IMR-90 (cell line): ENCODE results near the gene PRKCB. TPM values are rescaled to one million over a fixed set of nuclear protein-coding genes. Genes with fewer than 3 reads are reported as not detected.

Experiments
- ATAC-seq: fragments of 200-7000 bp; cut with Tn5 transposase; 2 replicates; pipeline ENCODE4 v1.9.1; 2020; ENCODE audit warnings: low read depth, mild to moderate bottlenecking, moderate library complexity
- BruUV-seq: library from RNA; stranded (reverse); fragments of 400-500 nt; replicated peaks from 2 replicates; lab custom pipeline; 2021; lab: Mats Ljungman, UMichigan
- CTCF ChIA-PET: fragments of 300-600 bp; formaldehyde crosslinking; extraction: SDS; loops from one replicate; lab custom pipeline; 2021; ENCODE audit warnings: antibody characterized with exemption; lab: Yijun Ruan, JAX
- POLR2A ChIA-PET: fragments of 300-600 bp; sonication (Branson Sonifier 250); formaldehyde crosslinking; loops from one replicate; lab custom pipeline; 2022; ENCODE audit warnings: antibody characterized with exemption; ENCODE audit not compliant: unreplicated experiment; lab: Charles Lee
- DNase-seq: peaks from one replicate; pipeline ENCODE4 v3.0.0; 2013
- H2AFZ ChIP-seq: replicated peaks from 2 replicates; pipeline ENCODE3; 2013; ENCODE audit warnings: low read length, mild to moderate bottlenecking; ENCODE audit not compliant: poor library complexity
- H2AK5ac ChIP-seq: 2 replicates; pipeline ENCODE4 v1.6.1; 2013; ENCODE audit warnings: low read depth, low read length, inconsistent platforms
- H2AK9ac ChIP-seq: replicated peaks from 2 replicates; pipeline ENCODE3; 2013; ENCODE audit warnings: mild to moderate bottlenecking, low read depth, low read length, moderate library complexity; ENCODE audit not compliant: poor library complexity
- H2BK120ac ChIP-seq: 2 replicates; pipeline ENCODE4 v1.6.1; 2013; ENCODE audit warnings: low read depth, low read length, inconsistent platforms
- H2BK15ac ChIP-seq: 3 replicates; pipeline ENCODE4 v1.6.1; 2013; ENCODE audit warnings: low read depth, low read length, inconsistent platforms
- H2BK20ac ChIP-seq: 2 replicates; pipeline ENCODE4 v1.6.1; 2013; ENCODE audit warnings: low read depth, mild to moderate bottlenecking, inconsistent platforms, low read length, moderate library complexity
- H2BK5ac ChIP-seq: 2 replicates; pipeline ENCODE4 v1.6.1; 2013; ENCODE audit warnings: mild to moderate bottlenecking, low read depth, low read length, inconsistent platforms; ENCODE audit not compliant: poor library complexity, severe bottlenecking
- H3K14ac ChIP-seq: replicated peaks from 2 replicates; pipeline ENCODE4 v1.6.1; 2013; ENCODE audit warnings: low read depth, low read length, inconsistent platforms
- H3K18ac ChIP-seq: 2 replicates; pipeline ENCODE4 v1.6.1; 2013; ENCODE audit warnings: low read depth, low read length, control low read depth
- H3K23ac ChIP-seq: 2 replicates; pipeline ENCODE4 v1.6.1; 2013; ENCODE audit warnings: low read depth, low read length, inconsistent platforms
- H3K27ac ChIP-seq: 2 replicates; pipeline ENCODE4 v1.5.1; 2013; ENCODE audit warnings: mild to moderate bottlenecking, control low read depth, low read length; ENCODE audit not compliant: insufficient read depth
- H3K27me3 ChIP-seq: 2 replicates; pipeline ENCODE4 v1.6.1; 2013; ENCODE audit warnings: low read length; ENCODE audit not compliant: control insufficient read depth, insufficient read depth
- H3K36me3 ChIP-seq: 2 replicates; pipeline ENCODE4 v1.6.1; 2013; ENCODE audit warnings: low read length, mixed read lengths; ENCODE audit not compliant: control insufficient read depth, insufficient read depth
- H3K4ac ChIP-seq: 2 replicates; pipeline ENCODE4 v1.6.1; 2013; ENCODE audit warnings: low read depth, low read length, inconsistent platforms
- H3K4me1 ChIP-seq: 2 replicates; pipeline ENCODE4 v1.6.1; 2013; ENCODE audit warnings: low read length, mixed read lengths; ENCODE audit not compliant: control insufficient read depth, insufficient read depth
- H3K4me2 ChIP-seq: 2 replicates; pipeline ENCODE4 v1.6.1; 2013; ENCODE audit warnings: low read depth, mild to moderate bottlenecking, control low read depth, low read length, moderate library complexity
- H3K4me3 ChIP-seq: 2 replicates; pipeline ENCODE4 v1.5.1; 2013; ENCODE audit warnings: low read depth, mild to moderate bottlenecking, control low read depth, low read length, moderate library complexity; ENCODE audit not compliant: insufficient read depth
- H3K56ac ChIP-seq: 2 replicates; pipeline ENCODE4 v1.6.1; 2013; ENCODE audit warnings: low read length, inconsistent platforms; ENCODE audit not compliant: insufficient read depth; ENCODE audit errors: extremely low read depth
- H3K79me1 ChIP-seq, 2 experiments: 2 replicates each; pipeline ENCODE4 v1.6.1; 2013; ENCODE audit warnings: low read length in 2 of 2, inconsistent platforms in 1 of 2, low read depth in 1 of 2
- H3K9ac ChIP-seq: 2 replicates; pipeline ENCODE4 v1.6.1; 2013; ENCODE audit warnings: low read depth, low read length, control low read depth
- H3K9me1 ChIP-seq: 2 replicates; pipeline ENCODE4 v1.6.1; 2013; ENCODE audit warnings: low read length, inconsistent platforms; ENCODE audit not compliant: insufficient read depth
- H3K9me3 ChIP-seq: 2 replicates; pipeline ENCODE4 v1.6.1; 2013; ENCODE audit warnings: low read length; ENCODE audit not compliant: control insufficient read depth, insufficient read depth
- H4K20me1 ChIP-seq: 2 replicates; pipeline ENCODE4 v1.6.1; 2013; ENCODE audit warnings: low read length, inconsistent platforms; ENCODE audit not compliant: insufficient read depth
- H4K5ac ChIP-seq: 2 replicates; pipeline ENCODE4 v1.6.1; 2013; ENCODE audit warnings: mild to moderate bottlenecking, low read depth, low read length, control low read depth
- H4K8ac ChIP-seq, 2 experiments: 2 replicates each; pipeline ENCODE4 v1.6.1; 2013; ENCODE audit warnings: low read depth in 2 of 2, low read length in 2 of 2, control low read depth in 1 of 2, inconsistent platforms in 1 of 2
- H4K91ac ChIP-seq: 2 replicates; pipeline ENCODE4 v1.6.1; 2013; ENCODE audit warnings: low read depth, low read length, inconsistent platforms; ENCODE audit not compliant: insufficient read depth
- BHLHE40 ChIP-seq: fragments of 150-350 bp; IDR thresholded peaks from 2 replicates; pipeline ENCODE4 v1.6.1; 2016; ENCODE audit warnings: mild to moderate bottlenecking, low read depth, low read length
- CEBPB ChIP-seq: IDR thresholded peaks from 2 replicates; pipeline ENCODE4 v1.6.1; 2012; ENCODE audit warnings: low read depth, low read length, improper control_type of control experiment
- CHD1 ChIP-seq: IDR thresholded peaks from 2 replicates; pipeline ENCODE4 v1.6.1; 2012; ENCODE audit warnings: low read depth, low read length, improper control_type of control experiment
- FOS ChIP-seq: fragments of 150-350 bp; IDR thresholded peaks from 2 replicates; pipeline ENCODE4 v1.6.1; 2016; ENCODE audit warnings: low read depth, low read length
- MAFK ChIP-seq: IDR thresholded peaks from 2 replicates; pipeline ENCODE4 v1.6.1; 2012; ENCODE audit warnings: low read depth, low read length, improper control_type of control experiment
- MAZ ChIP-seq: IDR thresholded peaks from 2 replicates; pipeline ENCODE4 v1.6.1; 2012; ENCODE audit warnings: low read depth, mild to moderate bottlenecking, low read length, improper control_type of control experiment, moderate library complexity, borderline replicate concordance
- MXI1 ChIP-seq: IDR thresholded peaks from 2 replicates; pipeline ENCODE4 v1.6.1; 2012; ENCODE audit warnings: low read depth, mild to moderate bottlenecking, low read length, moderate library complexity, borderline replicate concordance
- NFE2L2 ChIP-seq: fragments of 150-350 bp; IDR thresholded peaks from 2 replicates; pipeline ENCODE4 v1.6.1; 2016; ENCODE audit warnings: low read depth, mild to moderate bottlenecking, low read length
- POLR2A ChIP-seq: IDR thresholded peaks from 2 replicates; pipeline ENCODE4 v1.6.1; 2012; ENCODE audit warnings: mild to moderate bottlenecking, low read depth, low read length
- RAD21 ChIP-seq: IDR thresholded peaks from 2 replicates; pipeline ENCODE4 v1.6.1; 2012; ENCODE audit warnings: low read length, improper control_type of control experiment
- RCOR1 ChIP-seq: IDR thresholded peaks from 2 replicates; pipeline ENCODE4 v1.6.1; 2012; ENCODE audit warnings: mild to moderate bottlenecking, low read length, improper control_type of control experiment; ENCODE audit not compliant: insufficient replicate concordance
- RFX5 ChIP-seq: IDR thresholded peaks from 2 replicates; pipeline ENCODE4 v1.8.0; 2012; ENCODE audit warnings: low read depth, mild to moderate bottlenecking, low read length, moderate library complexity
- SMC3 ChIP-seq: fragments of 150-350 bp; IDR thresholded peaks from 2 replicates; pipeline ENCODE4 v1.6.1; 2016; ENCODE audit warnings: low read depth, mild to moderate bottlenecking, antibody characterized with exemption, low read length, moderate library complexity
- WGBS, 2 experiments: methylation state at CpG; one replicate each; pipeline versions ENCODE4 v1.1.5 to v1.1.7; 2013; ENCODE audit warnings: missing lambda C conversion rate in 2 of 2; ENCODE audit not compliant: insufficient read length in 1 of 2; ENCODE audit errors: extremely low coverage in 2 of 2; 5-methylcytosine and 5-hydroxymethylcytosine counted together
- dilution Hi-C: fragments of 300-500 bp; cut with HindIII; formaldehyde crosslinking; loops from one replicate; pipeline ENCODE4 v1.14.3; 2018; ENCODE audit warnings: low sequenced_read_pairs; ENCODE audit not compliant: unreplicated experiment
- in situ Hi-C: fragments of 300-500 bp; cut with MboI; formaldehyde crosslinking; loops from 3 replicates; pipeline ENCODE4 v1.14.3; 2019; ENCODE audit warnings: low sequenced_read_pairs, inconsistent platforms, mixed read lengths
- intact Hi-C: fragments of 100-400 bp; cut with micrococcal nuclease; formaldehyde crosslinking; loops from 2 replicates; pipeline ENCODE4 v1.10.0; 2022
- polyA plus RNA-seq, 3 experiments: library from polyadenylated mRNA; depleted of rRNA; stranded (reverse); fragments of >200 nt; gene quantifications; 2 replicates each; pipeline ENCODE4 v1.2.3, GENCODE V29; 2012; ENCODE audit warnings: low replicate concordance in 1 of 3
- total RNA-seq: library from RNA; depleted of rRNA; stranded (reverse); fragments of >200 nt; gene quantifications from 2 replicates; pipeline ENCODE4 v1.2.3, GENCODE V29; 2012
- TF ChIP-seq, protein P1 (sequence below): conservative IDR thresholded peaks from 2 replicates; pipeline ENCODE4 v1.5.1; 2012; ENCODE audit warnings: mild to moderate bottlenecking, low read depth, low read length, improper control_type of control experiment
- TF ChIP-seq, protein P2 (sequence below): fragments of 150-350 bp; IDR thresholded peaks from 2 replicates; pipeline ENCODE4 v1.6.1; 2016; ENCODE audit warnings: low read depth, mild to moderate bottlenecking, low read length, moderate library complexity, borderline replicate concordance
- TF ChIP-seq, protein P3 (sequence below): fragments of 150-350 bp; IDR thresholded peaks from 2 replicates; pipeline ENCODE4 v1.6.1; 2017; ENCODE audit warnings: mild to moderate bottlenecking, antibody characterized with exemption, low read length, low read depth

The PRKCB gene
- total and polyA plus RNA-seq, 2 of the 4 experiments (the other 2 are of a cell fraction), result under 0.01 TPM; not detected in 1

DNA sequence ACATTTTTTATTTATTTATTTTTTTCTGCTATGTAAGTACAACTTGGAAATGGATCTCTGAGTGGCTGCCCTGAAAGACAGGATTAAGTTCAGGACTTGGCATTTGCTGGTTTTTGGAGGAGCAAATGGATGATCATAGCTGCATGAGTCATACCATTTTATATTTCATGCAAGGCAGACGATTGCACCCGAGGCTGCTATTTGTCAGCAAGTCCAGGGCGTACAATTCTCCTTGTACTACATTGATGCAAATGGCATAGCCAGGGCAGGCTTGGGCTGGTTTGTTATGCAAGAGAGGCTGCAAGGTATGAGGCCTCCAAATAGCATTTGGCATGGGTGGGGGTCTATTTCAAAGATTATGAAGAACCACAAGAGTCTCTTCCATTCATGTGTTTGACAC, 339.2 kb downstream of the PRKCB start:
- Histone ChIP-seq H2BK120ac (no peak overlapping the region), H3K27ac (no peak overlapping the region), H3K23ac (no peak overlapping the region), H3K36me3 (no peaks in the 10 kb centered on the region), H2AK9ac (no peak overlapping the region), H3K4me1 (no peaks in the 10 kb centered on the region), H3K27me3 (no peaks in the 10 kb centered on the region), H3K9me1 (no peaks in the 10 kb centered on the region), H3K79me1 (no peaks in the 10 kb centered on the region), H4K8ac (no peak overlapping the region), H4K5ac (no peak overlapping the region), H3K56ac (no peak overlapping the region), H3K18ac (no peak overlapping the region), H2AK5ac (no peak overlapping the region), H3K4me2 (no peak overlapping the region), H3K9me3 (no peaks in the 10 kb centered on the region), H2BK20ac (no peak overlapping the region), H4K91ac (no peak overlapping the region), H4K20me1 (no peaks in the 10 kb centered on the region), H3K4ac (no peak overlapping the region), H2BK15ac (no peak overlapping the region), H2AFZ (no peak overlapping the region), H3K4me3 (no peak overlapping the region), H3K9ac (no peak overlapping the region), H3K14ac (no peak overlapping the region), H2BK5ac (no peak overlapping the region)
- WGBS, 2 experiments, result no CpG with 5 or more reads among the region's 3 CpGs
- dilution Hi-C loops (no loop called here), in situ Hi-C loops (no loop called here), intact Hi-C loops (no loop called here)
- ChIA-PET CTCF (interaction anchor here (1.2 kb wide), 1 partner anchor 160 kb away, joined by 5 read pairs; no protein-coding TSS in a partner anchor), POLR2A (no interaction called here)
- no peak for DNase-seq
- no peak for TF ChIP-seq RAD21
- TF ChIP-seq FOS, result no peak
- TF ChIP-seq, protein P1, sequence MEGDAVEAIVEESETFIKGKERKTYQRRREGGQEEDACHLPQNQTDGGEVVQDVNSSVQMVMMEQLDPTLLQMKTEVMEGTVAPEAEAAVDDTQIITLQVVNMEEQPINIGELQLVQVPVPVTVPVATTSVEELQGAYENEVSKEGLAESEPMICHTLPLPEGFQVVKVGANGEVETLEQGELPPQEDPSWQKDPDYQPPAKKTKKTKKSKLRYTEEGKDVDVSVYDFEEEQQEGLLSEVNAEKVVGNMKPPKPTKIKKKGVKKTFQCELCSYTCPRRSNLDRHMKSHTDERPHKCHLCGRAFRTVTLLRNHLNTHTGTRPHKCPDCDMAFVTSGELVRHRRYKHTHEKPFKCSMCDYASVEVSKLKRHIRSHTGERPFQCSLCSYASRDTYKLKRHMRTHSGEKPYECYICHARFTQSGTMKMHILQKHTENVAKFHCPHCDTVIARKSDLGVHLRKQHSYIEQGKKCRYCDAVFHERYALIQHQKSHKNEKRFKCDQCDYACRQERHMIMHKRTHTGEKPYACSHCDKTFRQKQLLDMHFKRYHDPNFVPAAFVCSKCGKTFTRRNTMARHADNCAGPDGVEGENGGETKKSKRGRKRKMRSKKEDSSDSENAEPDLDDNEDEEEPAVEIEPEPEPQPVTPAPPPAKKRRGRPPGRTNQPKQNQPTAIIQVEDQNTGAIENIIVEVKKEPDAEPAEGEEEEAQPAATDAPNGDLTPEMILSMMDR, result no peak
- TF ChIP-seq CHD1, result no peak
- TF ChIP-seq BHLHE40, result no peak
- no peak for TF ChIP-seq RCOR1
- TF ChIP-seq RFX5, result no peak
- TF ChIP-seq POLR2A, result no peak
- TF ChIP-seq MAFK, result no peak
- TF ChIP-seq MXI1, result no peak
- no peak for TF ChIP-seq SMC3
- no peak for TF ChIP-seq NFE2L2
- no peak for TF ChIP-seq MAZ
- TF ChIP-seq CEBPB, result no peak
- TF ChIP-seq, protein P2, sequence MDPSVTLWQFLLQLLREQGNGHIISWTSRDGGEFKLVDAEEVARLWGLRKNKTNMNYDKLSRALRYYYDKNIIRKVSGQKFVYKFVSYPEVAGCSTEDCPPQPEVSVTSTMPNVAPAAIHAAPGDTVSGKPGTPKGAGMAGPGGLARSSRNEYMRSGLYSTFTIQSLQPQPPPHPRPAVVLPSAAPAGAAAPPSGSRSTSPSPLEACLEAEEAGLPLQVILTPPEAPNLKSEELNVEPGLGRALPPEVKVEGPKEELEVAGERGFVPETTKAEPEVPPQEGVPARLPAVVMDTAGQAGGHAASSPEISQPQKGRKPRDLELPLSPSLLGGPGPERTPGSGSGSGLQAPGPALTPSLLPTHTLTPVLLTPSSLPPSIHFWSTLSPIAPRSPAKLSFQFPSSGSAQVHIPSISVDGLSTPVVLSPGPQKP, result no peak
- TF ChIP-seq, protein P3, sequence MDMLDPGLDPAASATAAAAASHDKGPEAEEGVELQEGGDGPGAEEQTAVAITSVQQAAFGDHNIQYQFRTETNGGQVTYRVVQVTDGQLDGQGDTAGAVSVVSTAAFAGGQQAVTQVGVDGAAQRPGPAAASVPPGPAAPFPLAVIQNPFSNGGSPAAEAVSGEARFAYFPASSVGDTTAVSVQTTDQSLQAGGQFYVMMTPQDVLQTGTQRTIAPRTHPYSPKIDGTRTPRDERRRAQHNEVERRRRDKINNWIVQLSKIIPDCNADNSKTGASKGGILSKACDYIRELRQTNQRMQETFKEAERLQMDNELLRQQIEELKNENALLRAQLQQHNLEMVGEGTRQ, result no peak
- no TSS peak for BruUV-seq
- ATAC-seq, result no peak
